Measurements from ENCODE around the gene CUBN. TPM values are rescaled to one million over a fixed set of nuclear protein-coding genes. Genes with fewer than 3 reads are reported as not detected.

The CUBN gene
- total RNA-seq, 3 donors from 2014 or later (not counting 1 experiment from before 2014, with no cell fraction given), result 4.7 to 5.6 (median 5.1) TPM

GRCh38 chr10:17065273-17065672 lies 64.3 kb downstream of the CUBN start:
- H3K9me3 Mint-ChIP-seq, result no peaks in the 10 kb centered on the region
- Histone ChIP-seq H3K4me1 (ENCODE audit: control insufficient read depth, insufficient read depth, low read length) (no peaks in the 10 kb centered on the region), H3K9me3 (ENCODE audit: control insufficient read depth, insufficient read depth, low read length) (no peaks in the 10 kb centered on the region), H3K4me3 (ENCODE audit: low read length) (no peak overlapping the region), H3K36me3 (ENCODE audit: control insufficient read depth, insufficient read depth, low read length) (no peaks in the 10 kb centered on the region), H3K27ac (ENCODE audit: low read length) (no peak overlapping the region), H3K27me3 (ENCODE audit: control insufficient read depth, insufficient read depth, low read length) (no peaks in the 10 kb centered on the region)
- H3K4me1 Mint-ChIP-seq, result peaks cover 12% of the 10 kb centered on the region in 2 donors
- no peaks in the 10 kb centered on the region for H3K27me3 Mint-ChIP-seq (ENCODE audit: low read depth in 2 of 2)
- DNase-seq (no peak), ATAC-seq (no peak)
- no peak overlapping the region for H3K27ac Mint-ChIP-seq
- WGBS (ENCODE audit: insufficient coverage), result 96% methylated on average over 6 of the region's 6 CpGs
- no peaks in the 10 kb centered on the region for H3K36me3 Mint-ChIP-seq
- TF ChIP-seq CTCF (IDR thresholded peaks at IDR 0.05), result no peak
- H3K4me3 Mint-ChIP-seq, result no peak overlapping the region
- intact Hi-C loops (cut with micrococcal nuclease), result no loop called here

- Mint-ChIP-seq H3K9me3 (no peaks in the 10 kb centered on the region), H3K4me1 (peaks cover 12% of the 10 kb centered on the region in 2 donors), H3K27ac (no peak overlapping the region), H3K4me3 (no peak overlapping the region), H3K36me3 (no peaks in the 10 kb centered on the region), H3K27me3 (ENCODE audit: low read depth in 2 of 2) (no peaks in the 10 kb centered on the region)
- intact Hi-C loops (cut with micrococcal nuclease), result no loop called here
- no peak overlapping the region for H3K4me3 ChIP-seq (ENCODE audit: low read length)
- no peak for DNase-seq
- no peaks in the 10 kb centered on the region for H3K9me3 ChIP-seq (ENCODE audit: control insufficient read depth, insufficient read depth, low read length)
- no peak for TF ChIP-seq CTCF (IDR thresholded peaks at IDR 0.05)
- no peaks in the 10 kb centered on the region for H3K36me3 ChIP-seq (ENCODE audit: control insufficient read depth, insufficient read depth, low read length)
- WGBS (ENCODE audit: insufficient coverage), result 100% methylated on average over 2 of the region's 2 CpGs
- no peak for ATAC-seq
- no peak overlapping the region for H3K27ac ChIP-seq (ENCODE audit: low read length)
- no peaks in the 10 kb centered on the region for H3K27me3 ChIP-seq (ENCODE audit: control insufficient read depth, insufficient read depth, low read length)
- no peaks in the 10 kb centered on the region for H3K4me1 ChIP-seq (ENCODE audit: control insufficient read depth, insufficient read depth, low read length)
Measured at GRCh38 chr10:17064435-17064834, 65.2 kb downstream of the CUBN start.

GRCh38 chr10:17062955-17063484 lies 66.6 kb downstream of the CUBN start:
- no peak overlapping the region for H3K27ac ChIP-seq (ENCODE audit: low read length)
- DNase-seq, result no peak
- H3K4me3 ChIP-seq (ENCODE audit: low read length), result no peak overlapping the region
- H3K27ac Mint-ChIP-seq, result no peak overlapping the region
- H3K4me1 Mint-ChIP-seq, result peaks cover 12% of the 10 kb centered on the region in 2 donors
- 92% methylated on average over 6 of the region's 6 CpGs for WGBS (ENCODE audit: insufficient coverage)
- H3K4me3 Mint-ChIP-seq, result no peak overlapping the region
- H3K36me3 ChIP-seq (ENCODE audit: control insufficient read depth, insufficient read depth, low read length), result no peaks in the 10 kb centered on the region
- H3K36me3 Mint-ChIP-seq, result no peaks in the 10 kb centered on the region
- H3K27me3 Mint-ChIP-seq (ENCODE audit: low read depth in 2 of 2), result no peaks in the 10 kb centered on the region
- H3K4me1 ChIP-seq (ENCODE audit: control insufficient read depth, insufficient read depth, low read length), result no peaks in the 10 kb centered on the region
- no peaks in the 10 kb centered on the region for H3K27me3 ChIP-seq (ENCODE audit: control insufficient read depth, insufficient read depth, low read length)
- ATAC-seq, result no peak
- no peaks in the 10 kb centered on the region for H3K9me3 ChIP-seq (ENCODE audit: control insufficient read depth, insufficient read depth, low read length)
- no peak for TF ChIP-seq CTCF (IDR thresholded peaks at IDR 0.05)
- no peaks in the 10 kb centered on the region for H3K9me3 Mint-ChIP-seq
- intact Hi-C loops (cut with micrococcal nuclease), result no loop called here

- no peaks in the 10 kb centered on the region for H3K27me3 ChIP-seq (ENCODE audit: control insufficient read depth, insufficient read depth, low read length)
- 100% methylated on average over 2 of the region's 2 CpGs for WGBS (ENCODE audit: insufficient coverage)
- no peak for TF ChIP-seq CTCF (IDR thresholded peaks at IDR 0.05)
- Mint-ChIP-seq H3K9me3 (no peaks in the 10 kb centered on the region), H3K27ac (no peak overlapping the region), H3K4me3 (no peak overlapping the region), H3K36me3 (no peaks in the 10 kb centered on the region), H3K4me1 (peaks cover 8% of the 10 kb centered on the region in 2 donors), H3K27me3 (ENCODE audit: low read depth in 2 of 2) (no peaks in the 10 kb centered on the region)
- no peaks in the 10 kb centered on the region for H3K36me3 ChIP-seq (ENCODE audit: control insufficient read depth, insufficient read depth, low read length)
- no peaks in the 10 kb centered on the region for H3K4me1 ChIP-seq (ENCODE audit: control insufficient read depth, insufficient read depth, low read length)
- no peak overlapping the region for H3K4me3 ChIP-seq (ENCODE audit: low read length)
- DNase-seq (no peak), ATAC-seq (no peak)
- intact Hi-C loops (cut with micrococcal nuclease), result no loop called here
- no peak overlapping the region for H3K27ac ChIP-seq (ENCODE audit: low read length)
- H3K9me3 ChIP-seq (ENCODE audit: control insufficient read depth, insufficient read depth, low read length), result no peaks in the 10 kb centered on the region
Measured at GRCh38 chr10:17062493-17062892, 67.1 kb downstream of the CUBN start.

All from natural killer cell (primary cell).